Testis (tissue), 3 donors: ENCODE data around the gene KCNK5. TPM values are rescaled to one million over a fixed set of nuclear protein-coding genes. Genes with fewer than 3 reads are reported as not detected.

Experiments
- DNase-seq: peaks from one replicate; pipeline ENCODE4 v3.0.0-alpha.2; 2019
- H3K27ac ChIP-seq, 2 donors: fragments of 200-600 bp; sonication (generic); one replicate each; pipeline ENCODE4 v1.5.1; 2019
- H3K27me3 ChIP-seq: fragments of 200-600 bp; sonication (generic); one replicate; pipeline ENCODE4 v1.5.1; 2019
- H3K36me3 ChIP-seq: fragments of 200-600 bp; sonication (generic); one replicate; pipeline ENCODE4 v1.5.1; 2017; ENCODE audit warnings: low read depth; ENCODE audit errors: missing control alignments
- H3K4me1 ChIP-seq: fragments of 200-600 bp; sonication (generic); one replicate; pipeline ENCODE4 v1.5.1; 2019
- H3K4me3 ChIP-seq, 2 donors: fragments of 200-600 bp; sonication (generic); one replicate each; pipeline ENCODE4 v1.5.1; 2017 to 2019
- H3K9me3 ChIP-seq: fragments of 200-600 bp; sonication (generic); one replicate; pipeline ENCODE4 v1.5.1; 2017
- CTCF ChIP-seq, 3 experiments: fragments of 450-650 bp in 2 of 3; fragments of 200-600 bp in 1 of 3; sonication (generic) in 1 of 3; IDR thresholded peaks; one replicate each; pipeline ENCODE4 v1.5.1; 2016 to 2019; ENCODE audit warnings: antibody characterized with exemption in 3 of 3, mild to moderate bottlenecking in 2 of 3, moderate library complexity in 1 of 3
- POLR2A ChIP-seq: fragments of 450-650 bp; IDR thresholded peaks from one replicate; pipeline ENCODE4 v1.6.1; 2017; ENCODE audit warnings: antibody characterized with exemption, mild to moderate bottlenecking, moderate library complexity
- WGBS, 2 donors: methylation state at CpG; one replicate each; pipeline ENCODE4 v1.1.5; 2018; 5-methylcytosine and 5-hydroxymethylcytosine counted together
- intact Hi-C: fragments of 100-400 bp; cut with DNase I; formaldehyde crosslinking; loops from one replicate; pipeline ENCODE4 v1.15.1; 2023; ENCODE audit warnings: low total_unique reads
- polyA plus RNA-seq: library from polyadenylated mRNA; stranded (reverse); fragments of 350-450 nt; fragmentation: Illumina TruSeq; extraction: RNeasy Lipid Tissue Mini Kit (QIAGEN cat#74804); gene quantifications from one replicate; pipeline ENCODE4 v1.2.3, GENCODE V29; 2014; ENCODE audit warnings: low read depth, low replicate concordance; ENCODE audit not compliant: insufficient read depth
- total RNA-seq, 2 donors: library from RNA; depleted of rRNA; stranded (reverse); fragments of >200 nt; gene quantifications; one replicate each; pipeline ENCODE4 v1.2.3, GENCODE V29; 2016

The KCNK5 gene
- total and polyA plus RNA-seq, 3 donors from 2014 or later: 1.6 to 2.3 (median 2.0) TPM

GRCh38 chr6:39247667-39248194 is 18.5 kb upstream of the KCNK5 start:
- no peak overlapping the region for H3K4me3 ChIP-seq
- WGBS, 2 donors: 84 to 94% methylated on average over 5 of the region's 5 CpGs
- DNase-seq: no peak
- H3K36me3 ChIP-seq: no peaks in the 10 kb centered on the region
- H3K27me3 ChIP-seq: no peaks in the 10 kb centered on the region
- no peaks in the 10 kb centered on the region for H3K9me3 ChIP-seq
- no peak overlapping the region for H3K27ac ChIP-seq
- intact Hi-C loops: no loop called here
- H3K4me1 ChIP-seq: no peaks in the 10 kb centered on the region
- TF ChIP-seq POLR2A (no peak), CTCF (IDR thresholded peaks at IDR 0.05) (no peak)

- Histone ChIP-seq H3K27me3 (no peaks in the 10 kb centered on the region), H3K4me3 (no peak overlapping the region), H3K27ac (no peak overlapping the region), H3K36me3 (no peaks in the 10 kb centered on the region), H3K4me1 (no peaks in the 10 kb centered on the region), H3K9me3 (no peaks in the 10 kb centered on the region)
- intact Hi-C loops: no loop called here
- TF ChIP-seq POLR2A (no peak), CTCF (IDR thresholded peaks at IDR 0.05) (no peak)
- no peak for DNase-seq
- 59 to 77% methylated on average over 9 of the region's 9 CpGs for WGBS, 2 donors
Observed at GRCh38 chr6:39243809-39244208, 14.5 kb upstream of the KCNK5 start.

GRCh38 chr6:39240155-39240757 is 11.0 kb upstream of the KCNK5 start:
- 80 to 92% methylated on average over 3 of the region's 3 CpGs for WGBS, 2 donors
- Histone ChIP-seq H3K27ac (no peak overlapping the region), H3K4me3 (no peak overlapping the region), H3K36me3 (no peaks in the 10 kb centered on the region), H3K4me1 (no peaks in the 10 kb centered on the region), H3K9me3 (no peaks in the 10 kb centered on the region), H3K27me3 (no peaks in the 10 kb centered on the region)
- DNase-seq: no peak
- TF ChIP-seq CTCF (IDR thresholded peaks at IDR 0.05): no peak
- no peak for TF ChIP-seq POLR2A
- intact Hi-C loops: no loop called here

- H3K4me1 ChIP-seq: no peaks in the 10 kb centered on the region
- no peak overlapping the region for H3K4me3 ChIP-seq
- DNase-seq: no peak
- H3K9me3 ChIP-seq: no peaks in the 10 kb centered on the region
- 70 to 90% methylated on average over 5 to 6 of the region's 7 CpGs for WGBS, 2 donors
- intact Hi-C loops: no loop called here
- no peaks in the 10 kb centered on the region for H3K36me3 ChIP-seq
- no peaks in the 10 kb centered on the region for H3K27me3 ChIP-seq
- no peak overlapping the region for H3K27ac ChIP-seq
- TF ChIP-seq CTCF (IDR thresholded peaks at IDR 0.05) (no peak), POLR2A (no peak)
Observed at GRCh38 chr6:39239527-39240154, 10.4 kb upstream of the KCNK5 start.
